ENCODE measurements around the gene PLAAT2. TPM values are rescaled to one million over a fixed set of nuclear protein-coding genes. Genes with fewer than 3 reads are reported as not detected.

Gene PLAAT2
- total RNA-seq, 2 donors from 2014 or later, result not detected

GRCh38 chr11:63574856-63575602, 11.8 kb upstream of the PLAAT2 start:
- no peak for DNase-seq
- no peaks in the 10 kb centered on the region for H3K4me1 Mint-ChIP-seq

GRCh38 chr11:63573881-63574855, 11.0 kb upstream of the PLAAT2 start:
- Histone ChIP-seq H3K27me3 (ENCODE audit: control insufficient read depth, insufficient read depth, low read length, poor library complexity, severe bottlenecking) (no peaks in the 10 kb centered on the region), H3K4me3 (ENCODE audit: low read length) (no peak overlapping the region), H3K4me1 (ENCODE audit: control insufficient read depth, insufficient read depth, low read length) (no peaks in the 10 kb centered on the region), H3K9ac (ENCODE audit: extremely low read depth, low read length, poor library complexity, severe bottlenecking) (no peak overlapping the region), H3K9me3 (ENCODE audit: control insufficient read depth, low read length) (no peaks in the 10 kb centered on the region), H3K36me3 (ENCODE audit: control insufficient read depth, insufficient read depth, low read length) (peaks cover 4% of the 10 kb centered on the region), H3K27ac (ENCODE audit: low read depth, low read length) (no peak overlapping the region)
- Mint-ChIP-seq H3K36me3 (ENCODE audit: low read depth) (peaks cover 28% of the 10 kb centered on the region), H3K4me3 (no peak overlapping the region), H3K27ac (no peak overlapping the region), H3K4me1 (no peaks in the 10 kb centered on the region), H3K9me3 (peaks cover 12% of the 10 kb centered on the region), H3K27me3 (ENCODE audit: insufficient read depth) (no peaks in the 10 kb centered on the region)
- DNase-seq, result no peak
- WGBS, 2 experiments (ENCODE audit: insufficient coverage in 1 of 2, insufficient read length in 1 of 2), result 87 to 95% methylated on average over 12 to 15 of the region's 15 CpGs
- TF ChIP-seq CTCF (conservative IDR thresholded peaks at IDR 0.05), result no peak

More at GRCh38 chr11:63574856-63575602, 11.8 kb upstream of the PLAAT2 start:
- H3K36me3 Mint-ChIP-seq (ENCODE audit: low read depth), result peaks cover 33% of the 10 kb centered on the region
- H3K4me3 ChIP-seq (ENCODE audit: low read length), result no peak overlapping the region
- H3K27ac Mint-ChIP-seq, result no peak overlapping the region
- WGBS, 2 experiments (ENCODE audit: insufficient coverage in 1 of 2, insufficient read length in 1 of 2), result 88 to 92% methylated on average over 8 to 10 of the region's 10 CpGs
- H3K9ac ChIP-seq (ENCODE audit: extremely low read depth, low read length, poor library complexity, severe bottlenecking), result no peak overlapping the region
- H3K4me1 ChIP-seq (ENCODE audit: control insufficient read depth, insufficient read depth, low read length), result no peaks in the 10 kb centered on the region
- no peaks in the 10 kb centered on the region for H3K27me3 ChIP-seq (ENCODE audit: control insufficient read depth, insufficient read depth, low read length, poor library complexity, severe bottlenecking)
- TF ChIP-seq CTCF (conservative IDR thresholded peaks at IDR 0.05), result no peak
- H3K4me3 Mint-ChIP-seq, result no peak overlapping the region
- H3K9me3 Mint-ChIP-seq, result peaks cover 20% of the 10 kb centered on the region
- H3K27ac ChIP-seq (ENCODE audit: low read depth, low read length), result no peak overlapping the region
- peaks cover 5% of the 10 kb centered on the region for H3K9me3 ChIP-seq (ENCODE audit: control insufficient read depth, low read length)
- peaks cover 7% of the 10 kb centered on the region for H3K36me3 ChIP-seq (ENCODE audit: control insufficient read depth, insufficient read depth, low read length)
- H3K27me3 Mint-ChIP-seq (ENCODE audit: insufficient read depth), result no peaks in the 10 kb centered on the region

GRCh38 chr11:63572026-63572688, 9.0 kb upstream of the PLAAT2 start:
- peaks cover 5% of the 10 kb centered on the region for H3K4me1 Mint-ChIP-seq
- H3K9me3 ChIP-seq (ENCODE audit: control insufficient read depth, low read length), result no peaks in the 10 kb centered on the region
- H3K27ac ChIP-seq (ENCODE audit: low read depth, low read length), result no peak overlapping the region
- peaks cover 15% of the 10 kb centered on the region for H3K36me3 Mint-ChIP-seq (ENCODE audit: low read depth)
- H3K27ac Mint-ChIP-seq, result no peak overlapping the region
- no peak overlapping the region for H3K4me3 Mint-ChIP-seq
- TF ChIP-seq CTCF (conservative IDR thresholded peaks at IDR 0.05), result no peak
- no peaks in the 10 kb centered on the region for H3K9me3 Mint-ChIP-seq
- no peak overlapping the region for H3K9ac ChIP-seq (ENCODE audit: extremely low read depth, low read length, poor library complexity, severe bottlenecking)
- DNase-seq, result no peak
- H3K27me3 Mint-ChIP-seq (ENCODE audit: insufficient read depth), result no peaks in the 10 kb centered on the region
- no peaks in the 10 kb centered on the region for H3K4me1 ChIP-seq (ENCODE audit: control insufficient read depth, insufficient read depth, low read length)
- peaks cover 4% of the 10 kb centered on the region for H3K36me3 ChIP-seq (ENCODE audit: control insufficient read depth, insufficient read depth, low read length)
- H3K27me3 ChIP-seq (ENCODE audit: control insufficient read depth, insufficient read depth, low read length, poor library complexity, severe bottlenecking), result no peaks in the 10 kb centered on the region
- H3K4me3 ChIP-seq (ENCODE audit: low read length), result no peak overlapping the region
- WGBS, 2 experiments (ENCODE audit: insufficient coverage in 1 of 2, insufficient read length in 1 of 2), result 72 to 79% methylated on average over 3 of the region's 3 CpGs

Data from endodermal cell (in vitro differentiated cells).